Stimulated activated CD8-positive, alpha-beta memory T cell treated with anti-CD3 and anti-CD28 coated beads, Interleukin-4, amount 100 ng/mL, for 4 hours (primary cell): ENCODE measurements around the gene LTC4S.
"Not testable (repeated sequence)": the region's sequence is repeated elsewhere in the genome, so short reads cannot be mapped to it uniquely, and the experiment has no call there.

Source experiments
- DNase-seq, 2 donors: peaks; one replicate each; pipeline ENCODE4 v3.0.0-alpha.2; 2020; ENCODE audit warnings: low read depth in 2 of 2, low spot score in 1 of 2

Gene LTC4S

GRCh38 chr5:179823937-179824744, 30.4 kb downstream of the LTC4S start:
- no peak for DNase-seq

GRCh38 chr5:179824745-179825112, 30.9 kb downstream of the LTC4S start:
- no peak for DNase-seq

GRCh38 chr5:179825655-179826182, 31.9 kb downstream of the LTC4S start:
- DNase-seq: no peak

- DNase-seq: no peak
Measured at GRCh38 chr5:179827680-179828079, 33.9 kb downstream of the LTC4S start.

GRCh38 chr5:179828756-179829421, 35.1 kb downstream of the LTC4S start:
- no peak for DNase-seq

- DNase-seq: no peak
Measured at GRCh38 chr5:179829732-179830435, 36.1 kb downstream of the LTC4S start.

- DNase-seq: no peak
Measured at GRCh38 chr5:179830818-179831468, 37.2 kb downstream of the LTC4S start.

- no peak for DNase-seq
Measured at GRCh38 chr5:179832039-179832745, 38.4 kb downstream of the LTC4S start.

GRCh38 chr5:179833056-179833708, 39.4 kb downstream of the LTC4S start:
- no peak for DNase-seq

GRCh38 chr5:179833709-179834070, 39.9 kb downstream of the LTC4S start:
- no peak for DNase-seq

GRCh38 chr5:179834120-179834519, 40.3 kb downstream of the LTC4S start:
- DNase-seq: no peak

- DNase-seq: not testable (repeated sequence)
Measured at GRCh38 chr5:179834871-179835270, 41.1 kb downstream of the LTC4S start.

GRCh38 chr5:179836225-179837019, 42.6 kb downstream of the LTC4S start:
- DNase-seq: no peak

- DNase-seq: no peak
Measured at GRCh38 chr5:179837076-179838011, 43.6 kb downstream of the LTC4S start.

- no peak for DNase-seq
Measured at GRCh38 chr5:179839328-179840256, 45.8 kb downstream of the LTC4S start.

- DNase-seq: no peak
Measured at GRCh38 chr5:179840321-179840720, 46.5 kb downstream of the LTC4S start.

- no peak for DNase-seq
Measured at GRCh38 chr5:179840766-179841165, 47.0 kb downstream of the LTC4S start.
